Left colon (tissue), 2 donors: ENCODE measurements around the gene SUCO. TPM values are rescaled to one million over a fixed set of nuclear protein-coding genes. Genes with fewer than 3 reads are reported as not detected.
"Not testable (repeated sequence)": the region's sequence is repeated elsewhere in the genome, so short reads cannot be mapped to it uniquely, and the experiment has no call there.

Source experiments
- ATAC-seq: fragments of 200-7000 bp; cut with Tn5 transposase; one replicate; pipeline ENCODE4 v1.9.1; 2020; ENCODE audit warnings: mild to moderate bottlenecking, moderate library complexity
- DNase-seq, 2 donors: peaks; one replicate each; pipeline ENCODE4 v3.0.0-alpha.2; 2020
- intact Hi-C, 2 donors: fragments of 100-400 bp; cut with DNase I in 1 of 2; cut with micrococcal nuclease in 1 of 2; formaldehyde crosslinking; loops; one replicate each; pipeline versions ENCODE4 v1.11.2 to v1.14.0; 2022; cut with DNase I, micrococcal nuclease
- long read RNA-seq: library from polyadenylated mRNA; unstranded; transcript quantifications from one replicate; pipeline ENCODE4 v2.0.0, GENCODE V29; 2021
- total RNA-seq, 2 donors: library from RNA; stranded (reverse); fragmentation: NEBNext Ultra II Directional; extraction: Animal tissue kit (Norgen Biotek cat#: 25700); gene quantifications; one replicate each; pipeline ENCODE4 v1.2.1, GENCODE V29; 2021
- donor health status: DM: no; HTN: no; CAD: no.
- donor health status: DM: yes; HTN: yes; CAD: no.

Gene SUCO, protein sequence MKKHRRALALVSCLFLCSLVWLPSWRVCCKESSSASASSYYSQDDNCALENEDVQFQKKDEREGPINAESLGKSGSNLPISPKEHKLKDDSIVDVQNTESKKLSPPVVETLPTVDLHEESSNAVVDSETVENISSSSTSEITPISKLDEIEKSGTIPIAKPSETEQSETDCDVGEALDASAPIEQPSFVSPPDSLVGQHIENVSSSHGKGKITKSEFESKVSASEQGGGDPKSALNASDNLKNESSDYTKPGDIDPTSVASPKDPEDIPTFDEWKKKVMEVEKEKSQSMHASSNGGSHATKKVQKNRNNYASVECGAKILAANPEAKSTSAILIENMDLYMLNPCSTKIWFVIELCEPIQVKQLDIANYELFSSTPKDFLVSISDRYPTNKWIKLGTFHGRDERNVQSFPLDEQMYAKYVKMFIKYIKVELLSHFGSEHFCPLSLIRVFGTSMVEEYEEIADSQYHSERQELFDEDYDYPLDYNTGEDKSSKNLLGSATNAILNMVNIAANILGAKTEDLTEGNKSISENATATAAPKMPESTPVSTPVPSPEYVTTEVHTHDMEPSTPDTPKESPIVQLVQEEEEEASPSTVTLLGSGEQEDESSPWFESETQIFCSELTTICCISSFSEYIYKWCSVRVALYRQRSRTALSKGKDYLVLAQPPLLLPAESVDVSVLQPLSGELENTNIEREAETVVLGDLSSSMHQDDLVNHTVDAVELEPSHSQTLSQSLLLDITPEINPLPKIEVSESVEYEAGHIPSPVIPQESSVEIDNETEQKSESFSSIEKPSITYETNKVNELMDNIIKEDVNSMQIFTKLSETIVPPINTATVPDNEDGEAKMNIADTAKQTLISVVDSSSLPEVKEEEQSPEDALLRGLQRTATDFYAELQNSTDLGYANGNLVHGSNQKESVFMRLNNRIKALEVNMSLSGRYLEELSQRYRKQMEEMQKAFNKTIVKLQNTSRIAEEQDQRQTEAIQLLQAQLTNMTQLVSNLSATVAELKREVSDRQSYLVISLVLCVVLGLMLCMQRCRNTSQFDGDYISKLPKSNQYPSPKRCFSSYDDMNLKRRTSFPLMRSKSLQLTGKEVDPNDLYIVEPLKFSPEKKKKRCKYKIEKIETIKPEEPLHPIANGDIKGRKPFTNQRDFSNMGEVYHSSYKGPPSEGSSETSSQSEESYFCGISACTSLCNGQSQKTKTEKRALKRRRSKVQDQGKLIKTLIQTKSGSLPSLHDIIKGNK (N-terminal part only)
- total RNA-seq, result 10 to 100 TPM; 24.8 to 26.9 TPM
- long read RNA-seq, partial matches to known transcripts, result 17 of 19 reads
- long read RNA-seq, other reads (novel, unspliced or antisense), result 1 of 19 reads

DNA sequence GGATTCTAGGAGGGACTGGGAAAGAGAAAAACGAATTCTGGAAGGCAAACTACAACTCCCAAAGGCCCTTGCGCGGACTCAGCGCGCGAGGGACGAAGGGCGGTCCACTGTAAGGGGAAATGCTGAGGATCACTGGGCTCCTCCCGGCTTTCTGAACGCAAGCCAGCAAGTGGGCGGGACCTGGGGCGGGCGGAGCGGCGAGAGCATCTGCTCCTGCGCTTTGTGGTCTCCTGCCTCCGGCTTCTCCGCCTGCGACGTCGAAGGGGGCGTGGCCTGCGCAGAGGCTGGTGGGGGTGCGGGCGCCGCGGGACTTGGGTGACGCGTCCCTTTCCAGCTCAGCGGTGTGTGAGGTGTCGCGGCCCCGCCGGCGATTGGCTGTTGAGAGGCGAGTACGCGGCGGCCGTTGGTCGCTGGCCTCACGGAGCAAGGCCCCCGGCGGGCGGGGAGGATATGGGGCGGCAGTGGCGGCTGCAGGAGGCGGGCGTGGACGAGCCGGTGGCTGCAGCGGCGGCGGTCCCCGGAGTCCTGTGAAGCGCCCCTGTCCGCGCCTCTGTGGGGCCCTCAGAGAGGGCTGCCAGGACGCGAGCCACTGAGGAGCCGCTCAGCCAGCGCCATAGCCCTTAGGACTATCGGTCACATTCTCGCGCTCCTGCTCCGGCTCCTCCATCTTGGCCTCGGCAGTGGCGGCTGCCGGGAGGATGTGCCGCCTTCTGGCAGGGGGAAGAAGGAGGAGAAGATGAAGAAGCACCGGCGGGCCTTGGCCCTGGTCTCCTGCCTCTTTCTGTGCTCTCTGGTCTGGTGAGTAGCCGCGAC lies at the start of gene SUCO:
Gene SUCO, plus strand, starts transcription at position 451 of the 813 bp plus-strand sequence. Its CDS starts 286 bp downstream, at position 737.
- ATAC-seq (peak; percentile 91), DNase-seq (peak; percentile 99 to 100)
- intact Hi-C loops, result no loop called here

DNA sequence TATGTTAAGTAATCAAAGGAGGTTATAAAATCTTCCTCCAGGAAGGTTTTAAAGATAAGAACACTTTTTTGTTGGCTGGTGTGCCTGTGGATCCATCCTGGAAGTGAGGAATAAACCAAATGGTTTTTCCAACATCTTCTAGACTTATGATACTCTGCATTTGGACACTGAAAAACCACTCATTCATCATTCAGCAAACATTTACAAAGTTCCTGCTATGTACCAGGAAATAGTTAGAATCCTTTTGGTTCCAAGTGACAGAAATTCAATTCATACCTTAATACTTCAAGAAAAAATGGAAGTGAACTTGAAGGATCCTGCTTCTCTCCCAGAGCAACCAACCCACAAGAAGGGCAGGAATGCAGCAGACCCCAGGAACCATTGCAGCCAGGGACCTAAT lies 49.5 kb upstream of the SUCO start:
- no peak for ATAC-seq
- intact Hi-C loops, result no loop called here
- no peak for DNase-seq

DNA sequence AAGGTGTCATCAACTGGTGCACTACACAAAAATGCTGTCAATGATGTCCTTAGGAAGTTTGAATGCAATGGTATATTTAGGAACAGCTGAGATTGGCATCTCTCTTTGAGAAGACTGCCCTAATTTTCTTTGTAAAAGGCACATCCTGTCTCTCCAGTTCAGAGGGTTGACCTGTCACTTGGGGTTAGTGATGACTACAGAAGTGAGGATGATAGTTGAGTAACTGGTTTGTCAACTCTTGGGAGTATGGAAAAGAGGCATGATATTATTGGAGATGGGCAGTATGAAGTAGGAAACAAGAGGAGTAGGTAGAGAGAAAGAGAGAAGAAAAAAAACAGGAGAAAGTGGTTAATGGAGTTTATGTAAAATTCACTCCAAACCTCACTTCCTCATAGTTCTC lies 48.7 kb upstream of the SUCO start:
- intact Hi-C loops, result no loop called here
- DNase-seq (no peak), ATAC-seq (no peak)

DNA sequence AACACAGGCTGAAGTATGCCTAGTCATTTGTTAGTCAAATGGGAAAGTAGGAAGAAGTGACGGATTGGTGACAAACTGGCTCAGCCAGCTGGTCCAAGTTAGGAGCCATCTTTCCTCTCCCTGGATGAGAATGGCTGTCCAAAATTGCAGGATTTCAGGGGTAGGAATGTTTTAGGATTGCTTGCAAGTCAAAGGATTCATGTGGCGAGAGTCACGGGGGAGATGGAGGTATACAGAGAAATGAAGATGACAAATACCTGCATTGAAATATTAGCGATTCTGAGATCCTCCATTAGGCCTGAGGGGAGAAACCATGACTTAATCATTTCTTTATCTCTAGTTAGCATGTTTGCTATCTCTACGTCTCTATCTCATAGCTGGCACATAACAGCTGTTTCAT lies 47.3 kb upstream of the SUCO start:
- ATAC-seq (no peak), DNase-seq (no peak)
- intact Hi-C loops, result no loop called here

DNA sequence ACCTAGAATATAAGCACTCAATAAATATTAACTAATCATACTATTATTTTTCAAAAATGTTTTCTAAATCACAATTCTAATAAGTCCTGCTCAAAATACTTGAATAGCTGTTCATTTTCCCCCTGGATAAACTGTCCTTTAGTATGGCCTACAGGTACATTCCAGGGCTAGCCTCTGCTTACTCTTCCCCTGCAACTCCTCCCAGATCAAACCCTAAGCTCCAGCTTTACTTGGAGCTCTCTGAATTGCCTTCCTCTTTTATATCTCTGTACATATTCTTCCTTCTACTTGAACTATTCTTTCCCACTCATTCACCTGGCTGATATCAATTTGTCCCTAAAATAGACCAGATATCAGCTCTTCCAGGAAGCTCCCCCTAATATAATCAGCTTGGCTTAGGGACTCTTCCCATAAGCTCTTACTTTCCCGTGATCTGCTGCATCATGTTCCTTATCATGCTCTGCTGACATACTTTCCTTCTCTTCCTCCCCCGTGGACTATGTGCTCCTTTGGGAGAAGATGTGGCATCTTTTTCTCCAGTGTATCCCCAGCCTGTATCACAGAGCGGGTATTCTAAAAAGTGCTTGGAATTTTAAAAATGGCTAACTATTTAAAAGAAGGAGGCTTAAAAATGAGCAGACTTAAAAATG lies 46.0 kb upstream of the SUCO start:
- DNase-seq (no peak), ATAC-seq (no peak)
- intact Hi-C loops, result no loop called here

DNA sequence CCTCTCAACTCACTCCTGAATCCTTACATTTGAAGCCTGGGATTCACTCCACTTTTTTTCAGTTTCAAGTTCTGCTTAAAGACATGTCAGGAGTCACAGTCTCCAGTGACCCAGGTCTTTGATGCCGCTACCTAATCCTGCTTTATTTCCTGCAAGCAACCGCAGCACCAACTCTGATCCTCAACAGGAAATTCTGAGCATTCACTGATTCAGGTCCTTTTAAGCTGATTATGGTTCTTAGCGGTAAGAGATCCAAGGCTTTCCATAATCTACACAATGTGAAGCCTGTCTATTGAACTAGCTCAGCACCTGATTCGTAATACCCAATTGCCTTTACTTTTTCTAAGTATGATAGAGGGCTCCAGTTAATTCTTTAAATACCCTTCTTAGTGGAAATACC lies 45.4 kb upstream of the SUCO start:
- DNase-seq, result no peak
- intact Hi-C loops, result no loop called here
- ATAC-seq, result no peak

DNA sequence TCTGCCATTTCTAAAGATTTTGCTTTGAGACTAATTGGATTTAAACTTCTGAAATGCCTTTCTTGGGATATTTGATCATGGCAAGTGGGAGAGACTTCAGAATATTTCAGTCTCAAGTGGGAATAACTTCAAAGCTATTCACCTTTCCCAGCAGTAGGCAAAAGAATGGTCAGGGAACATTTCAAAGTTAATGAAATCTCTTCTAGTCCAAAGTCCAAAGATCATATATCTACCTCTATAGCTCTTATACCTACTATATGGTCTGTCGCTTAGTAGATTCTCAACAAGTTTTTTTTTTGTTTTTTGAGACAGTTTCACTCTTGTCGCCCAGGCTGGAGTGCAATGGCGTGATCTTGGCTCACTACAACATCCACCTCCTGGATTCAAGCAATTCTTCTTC lies 44.6 kb upstream of the SUCO start:
- intact Hi-C loops, result no loop called here

DNA sequence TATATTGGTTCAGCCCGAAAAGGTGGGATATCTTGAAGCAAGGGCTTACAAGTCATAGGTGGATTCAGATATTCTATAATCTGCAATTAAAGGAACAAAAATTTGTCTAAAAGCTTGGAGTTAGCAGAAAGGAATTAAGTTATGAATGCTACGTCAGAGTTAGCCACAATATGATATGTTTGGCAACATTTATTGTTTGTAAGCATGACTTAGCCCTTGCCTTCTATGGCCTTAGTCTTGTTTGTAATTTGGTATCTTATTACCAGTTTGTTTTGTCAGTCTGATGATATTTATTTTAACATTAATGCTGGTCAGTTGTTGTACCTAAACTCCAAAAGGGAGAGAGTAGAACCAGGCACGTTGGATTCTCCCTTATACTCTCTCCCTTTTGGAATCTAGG lies 43.1 kb upstream of the SUCO start:
- intact Hi-C loops, result no loop called here

More for the DNA sequence above, 44.6 kb upstream of the SUCO start:
- DNase-seq (no peak), ATAC-seq (no peak)

DNA sequence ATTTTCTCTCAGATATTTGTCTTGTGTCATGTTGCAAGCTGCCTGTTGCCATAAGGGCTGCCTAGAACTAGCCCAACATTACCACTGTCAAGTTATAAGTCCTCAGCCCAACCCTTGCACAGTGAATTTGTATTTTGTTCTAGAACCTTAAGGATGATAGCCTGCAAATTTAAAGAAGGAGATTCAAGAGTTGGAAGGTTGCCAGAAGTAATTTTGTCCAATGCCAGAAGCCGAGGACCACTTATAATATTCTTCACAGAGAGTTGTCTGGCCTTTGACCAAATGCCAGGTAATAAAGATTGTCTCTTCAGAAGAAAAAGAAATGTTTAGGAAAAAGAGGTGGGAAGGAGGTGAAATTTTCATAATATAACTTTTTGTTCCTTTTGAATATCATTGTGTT lies 40.5 kb upstream of the SUCO start:
- intact Hi-C loops, result no loop called here
- DNase-seq (no peak), ATAC-seq (no peak)

More for the DNA sequence above, 43.1 kb upstream of the SUCO start:
- no peak for ATAC-seq
- DNase-seq, result no peak

DNA sequence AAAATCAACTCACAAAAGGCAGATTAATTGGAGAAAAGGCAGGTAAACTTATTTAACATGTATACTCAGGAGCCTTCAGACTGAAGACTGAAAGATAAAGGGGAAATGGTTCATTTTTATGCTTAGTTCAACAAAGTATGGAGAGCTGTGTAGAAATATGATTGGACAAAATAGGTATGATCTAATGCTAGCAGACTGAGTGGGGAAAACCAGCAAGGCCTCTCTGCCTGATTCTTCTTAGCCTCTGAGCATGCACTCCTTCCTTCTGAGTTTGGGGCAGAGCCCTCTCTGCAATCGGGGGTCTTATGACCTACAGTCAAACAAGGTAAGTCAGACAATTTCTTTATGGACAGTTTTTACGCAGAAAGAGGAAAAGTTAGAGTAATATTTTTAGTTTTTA lies 38.8 kb upstream of the SUCO start:
- ATAC-seq, result no peak
- intact Hi-C loops, result no loop called here
- no peak for DNase-seq

DNA sequence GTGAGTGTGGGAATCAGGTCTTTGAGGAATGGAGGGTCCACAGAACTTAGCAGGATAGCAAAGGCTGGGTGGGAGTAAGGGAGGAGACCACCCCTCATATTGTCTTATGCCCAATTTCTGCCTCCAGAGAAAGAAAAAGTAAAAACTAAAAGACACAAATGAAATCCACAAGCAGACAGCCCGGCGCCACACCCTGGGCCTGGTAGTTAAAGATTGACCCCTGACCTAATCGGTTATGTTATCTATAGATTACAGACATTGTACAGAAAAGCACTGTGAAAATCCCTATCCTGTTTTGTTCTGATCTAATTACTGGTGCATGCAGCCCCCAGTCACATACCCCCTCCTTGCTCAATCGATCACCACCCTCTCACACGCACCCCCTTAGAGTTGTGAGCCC lies 36.8 kb upstream of the SUCO start:
- intact Hi-C loops, DNase-seq, ATAC-seq: not testable (repeated sequence)

DNA sequence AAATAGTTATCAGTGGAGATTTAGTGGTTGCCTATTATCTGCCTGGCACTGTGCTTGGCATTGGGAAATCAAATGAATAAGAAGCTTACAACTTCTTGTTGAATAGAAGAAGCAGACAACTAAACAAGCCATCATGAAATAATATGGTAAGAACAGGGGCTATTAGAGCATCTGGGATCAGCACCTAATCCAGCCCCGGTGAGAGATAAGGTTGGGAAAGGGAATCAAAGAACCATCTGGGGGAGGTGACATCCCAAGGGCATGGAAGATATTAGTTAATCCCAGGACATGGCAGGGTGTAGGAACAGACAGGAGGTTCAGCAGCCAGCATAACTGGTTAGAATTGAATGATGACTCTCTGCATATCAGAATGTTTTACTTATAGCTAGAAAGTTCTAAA lies 36.3 kb upstream of the SUCO start:
- intact Hi-C loops, result no loop called here
- DNase-seq (no peak), ATAC-seq (no peak)

DNA sequence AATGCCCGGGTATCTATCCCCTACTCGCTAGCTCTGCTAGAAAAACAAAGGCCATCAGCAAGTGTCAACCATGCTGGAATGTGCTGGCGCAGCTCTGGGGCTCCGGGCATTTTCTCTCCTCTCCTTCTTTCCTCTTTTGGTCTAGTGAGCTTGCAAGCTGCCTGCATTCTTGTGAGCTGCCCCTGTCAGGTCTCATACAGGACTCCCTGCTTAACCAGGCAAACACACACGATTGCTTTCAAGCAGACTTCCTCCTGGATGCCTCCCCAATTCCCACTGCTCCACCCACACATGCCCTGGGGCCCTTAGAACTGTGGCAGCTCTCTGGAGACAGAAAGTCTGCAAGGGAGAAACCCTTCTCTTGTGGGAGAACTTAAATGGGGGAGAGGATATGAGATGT lies 35.7 kb upstream of the SUCO start:
- no peak for DNase-seq
- intact Hi-C loops, result no loop called here
- ATAC-seq, result no peak

DNA sequence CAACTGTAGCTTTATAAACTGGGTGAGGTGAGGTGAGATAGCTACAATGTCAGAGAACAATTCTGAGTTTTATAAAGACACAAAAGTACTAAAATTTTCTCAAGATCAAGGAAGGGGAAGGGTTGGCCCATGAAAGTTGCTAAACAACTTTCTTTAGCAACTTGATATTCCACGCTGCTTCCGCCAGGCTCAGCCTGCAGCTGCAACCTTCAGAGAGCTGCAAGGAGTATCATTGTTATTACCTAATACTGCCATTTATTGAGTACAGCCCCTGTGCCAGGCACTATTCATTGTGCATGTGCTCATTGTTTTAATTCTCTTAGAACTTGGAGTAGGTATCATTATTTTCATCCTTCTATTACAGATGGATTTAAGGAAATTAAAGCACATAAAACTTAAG lies 34.1 kb upstream of the SUCO start:
- DNase-seq (no peak), ATAC-seq (no peak)
- intact Hi-C loops, result no loop called here

DNA sequence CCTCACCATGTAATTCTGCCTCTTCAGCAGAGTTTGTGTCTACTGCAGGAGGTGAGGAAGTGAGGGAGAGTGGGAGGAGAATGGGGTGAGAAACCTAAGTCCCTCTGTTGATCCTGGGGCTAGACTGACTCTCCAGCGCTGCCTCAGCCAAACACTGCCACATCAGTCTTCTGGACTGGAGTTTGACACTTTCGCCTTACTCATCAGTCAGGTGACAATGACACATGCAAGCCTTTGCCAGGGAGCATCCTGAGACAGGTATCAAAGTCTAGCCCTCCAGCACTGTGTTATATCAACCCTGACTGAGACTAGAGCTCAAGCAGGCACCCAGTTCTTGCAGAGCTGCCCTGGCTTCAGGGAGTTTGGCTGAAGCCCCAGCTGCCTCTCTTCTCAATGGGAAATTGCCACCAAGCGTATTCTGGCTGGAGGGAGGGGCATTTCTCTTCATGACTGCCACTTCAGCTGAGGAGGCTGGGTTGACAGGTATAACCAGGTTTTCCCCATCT lies 33.3 kb upstream of the SUCO start:
- ATAC-seq, result peak; percentile 89
- intact Hi-C loops, result no loop called here
- peak in 1 of 2 donors; percentile 22 for DNase-seq

DNA sequence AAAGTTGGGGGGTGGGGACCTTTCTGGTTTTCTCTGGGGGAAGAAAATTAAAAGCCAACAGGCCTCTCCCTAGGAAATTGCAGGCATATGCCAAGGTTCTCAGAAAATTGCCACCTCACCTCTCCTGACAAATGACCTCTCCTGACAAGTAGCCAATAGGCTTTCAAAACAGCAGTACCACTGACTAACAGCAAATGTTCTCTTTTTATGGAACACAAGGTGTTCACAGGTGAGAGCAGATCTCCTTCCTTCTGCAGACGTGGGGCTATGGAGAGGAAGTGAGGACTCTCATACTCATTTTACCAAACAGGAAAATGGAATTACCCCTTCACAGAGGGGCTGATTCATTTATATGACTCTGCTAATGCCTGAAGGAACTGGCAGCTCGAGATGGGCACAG lies 32.7 kb upstream of the SUCO start:
- intact Hi-C loops, result no loop called here
- peak; percentile 39 for ATAC-seq

DNA sequence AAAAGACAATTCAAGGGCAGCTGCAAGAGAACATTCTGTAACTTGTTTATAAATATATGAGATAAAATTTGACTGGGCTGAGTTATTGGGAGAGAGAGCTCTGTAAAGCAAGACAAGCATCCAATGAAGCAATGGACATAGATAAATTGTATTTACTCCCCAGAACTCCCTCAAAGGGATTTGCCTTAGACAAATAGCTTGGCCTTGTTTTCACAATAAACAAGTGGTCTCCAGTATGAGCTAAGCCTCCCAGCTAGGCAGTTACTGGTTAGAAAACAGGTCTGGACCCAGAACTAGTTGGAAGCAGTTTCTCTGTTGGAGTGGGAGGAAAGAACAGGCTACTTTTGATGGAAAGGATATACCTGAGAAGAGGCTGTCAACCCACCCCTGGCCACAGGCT lies 25.2 kb upstream of the SUCO start:
- no peak for DNase-seq
- no peak for ATAC-seq
- intact Hi-C loops, result no loop called here

More for the DNA sequence above, 32.7 kb upstream of the SUCO start:
- no peak for DNase-seq

DNA sequence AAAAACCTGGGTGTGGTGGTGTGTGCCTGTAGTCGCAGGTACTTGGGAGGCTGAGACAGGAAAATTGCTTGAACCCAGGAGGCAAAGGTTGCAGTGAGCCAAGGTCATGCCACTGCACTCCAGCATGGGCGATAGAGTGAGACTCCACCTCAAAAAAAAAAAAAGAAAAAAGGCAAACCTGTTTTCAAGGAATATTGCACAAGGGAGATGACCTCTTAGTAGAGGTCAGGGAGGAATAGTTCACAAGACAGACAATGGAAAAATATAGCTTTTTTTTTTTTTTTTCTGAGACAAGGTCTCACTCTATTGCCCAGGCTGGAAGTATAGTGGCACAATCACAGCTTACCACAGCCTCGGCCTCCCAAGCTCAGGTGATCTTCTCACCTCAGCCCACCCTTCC lies 22.5 kb upstream of the SUCO start:
- intact Hi-C loops, result no loop called here
- ATAC-seq, result no peak
- DNase-seq, result no peak
